Measurements from ENCODE around the gene MTCH2. TPM values are rescaled to one million over a fixed set of nuclear protein-coding genes. Genes with fewer than 3 reads are reported as not detected.

Gene MTCH2
- total and polyA plus RNA-seq, 4 donors: 33.0 to 76.2 (median 59.8) TPM

DNA sequence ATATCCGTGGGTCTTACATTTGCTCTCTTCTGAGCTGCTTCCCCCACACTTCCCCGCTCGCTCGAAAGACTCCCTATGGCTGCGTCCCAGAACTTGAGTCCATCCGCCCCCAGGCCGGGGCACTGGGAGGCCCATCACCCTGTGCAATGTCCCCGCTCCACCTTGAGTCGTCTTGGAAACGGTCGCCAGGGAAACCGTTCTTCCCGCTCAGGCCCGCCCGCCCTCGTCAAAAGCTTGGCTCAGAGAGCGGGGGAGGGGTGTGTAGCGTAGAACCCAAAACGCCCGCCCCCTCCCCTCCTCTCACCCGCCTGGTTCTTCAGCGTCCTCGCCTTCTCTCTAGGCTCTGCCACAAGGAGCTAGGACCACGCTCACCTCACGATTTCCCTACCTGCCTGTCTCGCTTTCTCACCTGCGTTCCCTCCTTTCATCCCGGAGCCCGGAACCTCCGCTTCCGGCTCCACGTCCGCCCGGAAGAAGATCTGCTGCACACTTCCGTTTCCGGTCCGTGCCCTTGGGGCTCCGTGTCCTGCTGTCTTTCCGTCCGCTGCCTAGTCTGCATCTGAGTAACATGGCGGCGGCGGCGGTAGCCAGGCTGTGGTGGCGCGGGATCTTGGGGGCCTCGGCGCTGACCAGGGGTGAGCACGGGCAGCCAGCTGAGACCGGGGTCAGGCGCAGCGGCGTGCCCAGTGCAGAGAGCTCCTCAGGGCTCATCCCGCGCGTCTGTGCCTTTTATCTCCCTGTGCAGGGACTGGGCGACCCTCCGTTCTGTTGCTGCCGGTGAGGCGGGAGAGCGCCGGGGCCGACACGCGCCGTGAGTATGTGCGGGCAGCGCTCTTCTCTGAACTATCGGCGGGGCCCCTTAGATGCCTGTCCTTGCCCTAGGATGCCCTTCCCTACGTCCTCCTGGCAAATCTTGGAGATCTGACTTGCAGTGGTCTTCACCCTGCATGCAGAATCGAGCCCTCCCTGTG is 63.5 kb downstream of the MTCH2 start, which contains the start of the genes KBTBD4 and NDUFS3:
Gene KBTBD4 (minus strand): TSS at position 447 of the 971 bp plus-strand sequence. CDS start 19 bp downstream, at position 428.
Gene NDUFS3 (plus strand): TSS at position 551 of the 971 bp plus-strand sequence. CDS start 18 bp downstream, at position 569.
- TF ChIP-seq, protein P1, sequence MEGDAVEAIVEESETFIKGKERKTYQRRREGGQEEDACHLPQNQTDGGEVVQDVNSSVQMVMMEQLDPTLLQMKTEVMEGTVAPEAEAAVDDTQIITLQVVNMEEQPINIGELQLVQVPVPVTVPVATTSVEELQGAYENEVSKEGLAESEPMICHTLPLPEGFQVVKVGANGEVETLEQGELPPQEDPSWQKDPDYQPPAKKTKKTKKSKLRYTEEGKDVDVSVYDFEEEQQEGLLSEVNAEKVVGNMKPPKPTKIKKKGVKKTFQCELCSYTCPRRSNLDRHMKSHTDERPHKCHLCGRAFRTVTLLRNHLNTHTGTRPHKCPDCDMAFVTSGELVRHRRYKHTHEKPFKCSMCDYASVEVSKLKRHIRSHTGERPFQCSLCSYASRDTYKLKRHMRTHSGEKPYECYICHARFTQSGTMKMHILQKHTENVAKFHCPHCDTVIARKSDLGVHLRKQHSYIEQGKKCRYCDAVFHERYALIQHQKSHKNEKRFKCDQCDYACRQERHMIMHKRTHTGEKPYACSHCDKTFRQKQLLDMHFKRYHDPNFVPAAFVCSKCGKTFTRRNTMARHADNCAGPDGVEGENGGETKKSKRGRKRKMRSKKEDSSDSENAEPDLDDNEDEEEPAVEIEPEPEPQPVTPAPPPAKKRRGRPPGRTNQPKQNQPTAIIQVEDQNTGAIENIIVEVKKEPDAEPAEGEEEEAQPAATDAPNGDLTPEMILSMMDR (IDR thresholded peaks at IDR 0.05; ENCODE audit: control extremely low read depth, extremely low read depth): no peak
- peak within 1 kb of the TSS; percentile 52 to 93 for H3K9ac ChIP-seq (ENCODE audit: insufficient read depth in 1 of 2, low read length in 2 of 2)
- 0% methylated on average over 68 to 71 of the region's 72 CpGs for WGBS, 2 donors
- H3K4me1 ChIP-seq (ENCODE audit: control insufficient read depth in 5 of 5, insufficient read depth in 5 of 5, low read length in 5 of 5): peaks cover 5 to 21% (median 10%) of the 10 kb centered on the region in 5 donors
- no peaks in the 10 kb centered on the region for H3K9me3 ChIP-seq (ENCODE audit: control insufficient read depth in 4 of 4, insufficient read depth in 3 of 4, low read length in 3 of 4)
- DNase-seq (peak; percentile 91 to 94 (median 93)), ATAC-seq (ENCODE audit: insufficient read depth, low FRiP score) (peak; percentile 98)
- H3K36me3 ChIP-seq (ENCODE audit: control insufficient read depth in 4 of 4, insufficient read depth in 4 of 4, low read length in 4 of 4): peaks cover 25 to 48% (median 29%) of the 10 kb centered on the region in 4 donors
- H3K27ac ChIP-seq (ENCODE audit: low read depth in 1 of 2, low read length in 1 of 2): peak within 1 kb of the TSS; percentile 75 to 89
- H3K4me3 ChIP-seq: peak within 1 kb of the TSS; percentile 96
- no peaks in the 10 kb centered on the region for H3K27me3 ChIP-seq (ENCODE audit: control insufficient read depth in 3 of 3, insufficient read depth in 3 of 3, low read length in 2 of 3)

DNA sequence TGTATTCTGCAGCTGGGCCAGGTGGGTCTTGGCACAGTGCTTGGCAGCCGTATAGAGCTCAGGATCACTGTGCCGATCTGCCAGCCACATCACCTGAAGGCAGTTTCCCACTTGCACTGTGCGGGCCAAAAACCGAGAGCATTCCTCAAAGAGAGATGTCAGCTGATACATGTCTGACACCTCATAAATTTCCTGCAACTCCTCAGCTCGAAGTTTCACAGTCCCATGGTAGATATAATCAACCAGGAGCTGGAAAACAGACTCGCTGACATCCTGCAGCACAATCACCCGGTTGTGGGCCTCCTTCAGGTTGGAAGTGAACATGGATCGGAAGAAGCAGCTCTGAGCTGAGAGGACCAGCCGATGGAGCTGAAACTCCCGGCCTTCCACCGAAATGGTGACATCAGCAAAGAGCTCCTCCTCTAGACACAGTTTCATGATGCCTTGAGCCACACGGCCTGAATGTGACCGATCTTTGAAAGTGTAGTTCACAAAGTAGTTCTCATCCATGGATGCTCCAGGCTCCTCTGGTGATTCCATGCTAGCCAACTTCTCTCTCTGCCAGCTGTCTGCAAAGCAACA is 64.8 kb downstream of the MTCH2 start:
- Histone ChIP-seq H3K9me3 (ENCODE audit: control insufficient read depth in 4 of 4, insufficient read depth in 3 of 4, low read length in 3 of 4) (peaks cover 0 to 2% (median 0%) of the 10 kb centered on the region in 4 donors), H3K9ac (ENCODE audit: insufficient read depth in 1 of 2, low read length in 2 of 2) (no peak overlapping the region), H3K36me3 (ENCODE audit: control insufficient read depth in 4 of 4, insufficient read depth in 4 of 4, low read length in 4 of 4) (peaks cover 14 to 47% (median 30%) of the 10 kb centered on the region in 4 donors), H3K4me1 (ENCODE audit: control insufficient read depth in 5 of 5, insufficient read depth in 5 of 5, low read length in 5 of 5) (peaks cover 8 to 21% (median 10%) of the 10 kb centered on the region in 5 donors), H3K27me3 (ENCODE audit: control insufficient read depth in 3 of 3, insufficient read depth in 3 of 3, low read length in 2 of 3) (no peaks in the 10 kb centered on the region), H3K4me3 (peak overlapping the region; percentile 96), H3K27ac (ENCODE audit: low read depth in 1 of 2, low read length in 1 of 2) (peak overlapping the region in 1 of 2 donors; percentile 21)
- 79 to 86% methylated on average over 13 of the region's 13 CpGs for WGBS, 2 donors
- no peak for DNase-seq
- TF ChIP-seq, protein P1 (IDR thresholded peaks at IDR 0.05; ENCODE audit: control extremely low read depth, extremely low read depth): no peak
- ATAC-seq (ENCODE audit: insufficient read depth, low FRiP score): no peak

DNA sequence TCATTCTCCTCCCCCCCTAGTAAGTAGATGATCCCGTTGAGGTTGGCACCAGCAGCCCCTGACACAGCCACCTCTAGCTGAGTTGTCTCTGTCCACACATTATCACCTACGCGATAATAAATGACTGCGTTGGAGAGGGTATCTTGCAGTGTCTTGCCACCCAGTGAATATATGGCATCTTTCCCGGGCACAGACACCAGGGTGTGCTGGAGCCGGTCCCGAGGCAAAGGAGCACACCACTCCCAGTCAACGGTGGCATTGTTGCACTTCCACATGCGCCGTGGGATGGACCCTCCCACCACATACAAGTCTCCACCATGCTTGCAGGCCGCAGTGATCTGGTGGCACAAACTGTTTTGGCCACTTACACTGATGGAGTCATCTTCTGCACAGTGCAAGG is 69.0 kb downstream of the MTCH2 start:
- Histone ChIP-seq H3K9ac (ENCODE audit: insufficient read depth in 1 of 2, low read length in 2 of 2) (no peak overlapping the region), H3K36me3 (ENCODE audit: control insufficient read depth in 4 of 4, insufficient read depth in 4 of 4, low read length in 4 of 4) (peaks cover 0 to 36% (median 24%) of the 10 kb centered on the region in 4 donors), H3K27ac (ENCODE audit: low read depth in 1 of 2, low read length in 1 of 2) (no peak overlapping the region), H3K4me3 (no peak overlapping the region), H3K4me1 (ENCODE audit: control insufficient read depth in 5 of 5, insufficient read depth in 5 of 5, low read length in 5 of 5) (peaks cover 0 to 22% (median 9%) of the 10 kb centered on the region in 5 donors), H3K27me3 (ENCODE audit: control insufficient read depth in 3 of 3, insufficient read depth in 3 of 3, low read length in 2 of 3) (no peaks in the 10 kb centered on the region), H3K9me3 (ENCODE audit: control insufficient read depth in 4 of 4, insufficient read depth in 3 of 4, low read length in 3 of 4) (peaks cover 0 to 2% (median 0%) of the 10 kb centered on the region in 4 donors)
- TF ChIP-seq, protein P1 (IDR thresholded peaks at IDR 0.05; ENCODE audit: control extremely low read depth, extremely low read depth): no peak
- DNase-seq (no peak), ATAC-seq (ENCODE audit: insufficient read depth, low FRiP score) (no peak)
- 92 to 96% methylated on average over 11 of the region's 11 CpGs for WGBS, 2 donors
